ENCODE results near the gene PA2G4.

DNA sequence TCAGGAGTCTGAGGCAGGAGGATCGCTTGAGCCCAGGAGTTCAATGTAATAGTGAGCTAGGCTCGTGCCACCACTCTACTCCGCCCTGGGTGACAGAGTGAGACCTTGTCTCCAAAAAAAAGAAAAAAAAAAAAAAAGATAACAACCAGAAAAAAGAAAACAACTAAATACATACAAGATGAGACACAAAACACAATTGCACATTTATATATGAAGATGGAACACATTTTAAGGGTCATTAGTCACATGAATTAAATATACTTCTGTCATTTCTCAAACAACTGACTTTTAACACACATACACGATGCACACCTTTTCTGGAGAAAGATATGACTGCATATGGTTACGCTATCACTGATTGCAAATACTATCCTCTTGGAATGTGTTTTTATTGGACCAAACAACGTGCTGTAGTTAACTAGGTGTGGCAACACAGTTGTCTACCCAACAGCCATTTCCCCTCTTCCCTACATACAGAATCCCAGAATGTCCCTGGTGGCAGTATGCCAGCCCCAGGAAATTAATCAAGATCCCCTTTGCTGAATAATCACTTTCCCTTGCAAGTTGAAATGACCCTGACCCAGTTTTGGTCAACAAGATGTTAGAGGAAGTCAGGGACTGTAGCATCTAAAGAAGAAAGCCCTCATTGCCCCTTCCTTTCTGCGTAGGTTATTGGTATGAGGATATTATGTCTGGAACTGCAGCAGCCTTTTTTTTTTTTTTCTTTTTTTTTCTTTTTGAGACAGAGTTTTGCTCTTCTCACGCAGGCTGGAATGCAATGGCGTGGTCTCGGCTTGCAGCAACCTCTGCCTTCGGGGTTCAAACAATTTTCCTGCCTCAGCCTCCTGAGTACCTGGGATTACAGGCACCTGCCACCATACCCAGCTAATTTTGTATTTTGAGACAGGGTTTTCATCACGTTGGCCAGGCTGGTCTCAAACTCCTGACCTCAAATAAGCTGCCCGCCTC, 42.4 kb downstream of the PA2G4 start:
- TF ChIP-seq, protein P1, sequence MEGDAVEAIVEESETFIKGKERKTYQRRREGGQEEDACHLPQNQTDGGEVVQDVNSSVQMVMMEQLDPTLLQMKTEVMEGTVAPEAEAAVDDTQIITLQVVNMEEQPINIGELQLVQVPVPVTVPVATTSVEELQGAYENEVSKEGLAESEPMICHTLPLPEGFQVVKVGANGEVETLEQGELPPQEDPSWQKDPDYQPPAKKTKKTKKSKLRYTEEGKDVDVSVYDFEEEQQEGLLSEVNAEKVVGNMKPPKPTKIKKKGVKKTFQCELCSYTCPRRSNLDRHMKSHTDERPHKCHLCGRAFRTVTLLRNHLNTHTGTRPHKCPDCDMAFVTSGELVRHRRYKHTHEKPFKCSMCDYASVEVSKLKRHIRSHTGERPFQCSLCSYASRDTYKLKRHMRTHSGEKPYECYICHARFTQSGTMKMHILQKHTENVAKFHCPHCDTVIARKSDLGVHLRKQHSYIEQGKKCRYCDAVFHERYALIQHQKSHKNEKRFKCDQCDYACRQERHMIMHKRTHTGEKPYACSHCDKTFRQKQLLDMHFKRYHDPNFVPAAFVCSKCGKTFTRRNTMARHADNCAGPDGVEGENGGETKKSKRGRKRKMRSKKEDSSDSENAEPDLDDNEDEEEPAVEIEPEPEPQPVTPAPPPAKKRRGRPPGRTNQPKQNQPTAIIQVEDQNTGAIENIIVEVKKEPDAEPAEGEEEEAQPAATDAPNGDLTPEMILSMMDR (IDR thresholded peaks at IDR 0.05; ENCODE audit: extremely low read depth in 1 of 2, insufficient read depth in 1 of 2, low read depth in 1 of 2, low read length in 2 of 2), result no peak
- TF ChIP-seq POLR2AphosphoS5 (IDR thresholded peaks at IDR 0.05; ENCODE audit: insufficient read depth, low read depth, low read length) (peak; percentile 46), EZH2 (IDR thresholded peaks at IDR 0.05; ENCODE audit: borderline replicate concordance, low read depth, low read length, severe bottlenecking) (no peak), POLR2A (IDR thresholded peaks at IDR 0.05; ENCODE audit: low read depth, low read length) (peak; percentile 74), GATA2 (IDR thresholded peaks at IDR 0.05; ENCODE audit: insufficient read depth, insufficient read length, low read depth, low read length) (no peak), MYC (IDR thresholded peaks at IDR 0.05; ENCODE audit: low read depth, low read length) (no peak), FOS (IDR thresholded peaks at IDR 0.05; ENCODE audit: borderline replicate concordance, insufficient read depth, low read length) (peak; percentile 10)
